ENCODE measurements around the gene TMED10.

DNA sequence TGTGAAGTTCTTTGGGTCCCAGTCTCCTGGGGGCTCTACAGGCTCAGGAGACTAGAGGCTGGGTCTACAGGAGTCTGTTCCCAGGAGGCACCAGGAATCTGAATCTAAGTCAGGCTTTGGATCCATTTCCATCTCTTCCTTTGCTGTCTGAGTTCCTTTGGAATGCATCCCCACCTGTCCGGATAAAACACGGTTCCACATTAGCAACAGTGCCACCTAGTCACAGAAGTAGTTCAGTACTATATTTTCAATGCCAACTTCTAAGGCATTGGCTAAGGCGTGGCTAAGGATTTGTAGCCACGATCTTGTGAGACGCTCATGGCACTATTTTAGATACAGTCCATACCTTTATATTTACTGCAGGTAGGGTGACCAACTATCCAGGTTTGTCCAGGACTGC lies 91.9 kb downstream of the TMED10 start:
- TF ChIP-seq POLR2A (IDR thresholded peaks at IDR 0.05), result no peak
- TF ChIP-seq, protein P1, sequence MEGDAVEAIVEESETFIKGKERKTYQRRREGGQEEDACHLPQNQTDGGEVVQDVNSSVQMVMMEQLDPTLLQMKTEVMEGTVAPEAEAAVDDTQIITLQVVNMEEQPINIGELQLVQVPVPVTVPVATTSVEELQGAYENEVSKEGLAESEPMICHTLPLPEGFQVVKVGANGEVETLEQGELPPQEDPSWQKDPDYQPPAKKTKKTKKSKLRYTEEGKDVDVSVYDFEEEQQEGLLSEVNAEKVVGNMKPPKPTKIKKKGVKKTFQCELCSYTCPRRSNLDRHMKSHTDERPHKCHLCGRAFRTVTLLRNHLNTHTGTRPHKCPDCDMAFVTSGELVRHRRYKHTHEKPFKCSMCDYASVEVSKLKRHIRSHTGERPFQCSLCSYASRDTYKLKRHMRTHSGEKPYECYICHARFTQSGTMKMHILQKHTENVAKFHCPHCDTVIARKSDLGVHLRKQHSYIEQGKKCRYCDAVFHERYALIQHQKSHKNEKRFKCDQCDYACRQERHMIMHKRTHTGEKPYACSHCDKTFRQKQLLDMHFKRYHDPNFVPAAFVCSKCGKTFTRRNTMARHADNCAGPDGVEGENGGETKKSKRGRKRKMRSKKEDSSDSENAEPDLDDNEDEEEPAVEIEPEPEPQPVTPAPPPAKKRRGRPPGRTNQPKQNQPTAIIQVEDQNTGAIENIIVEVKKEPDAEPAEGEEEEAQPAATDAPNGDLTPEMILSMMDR (IDR thresholded peaks at IDR 0.05 in 8 of 11, conservative IDR thresholded peaks at IDR 0.05 in 3 of 11), result no peak

Measured in spleen (tissue), 7 donors.